Measurements from ENCODE around the gene LAMA2.
A peak's percentile ranks its signal among the peaks of the same experiment; 100 is the strongest.

The LAMA2 gene

DNA sequence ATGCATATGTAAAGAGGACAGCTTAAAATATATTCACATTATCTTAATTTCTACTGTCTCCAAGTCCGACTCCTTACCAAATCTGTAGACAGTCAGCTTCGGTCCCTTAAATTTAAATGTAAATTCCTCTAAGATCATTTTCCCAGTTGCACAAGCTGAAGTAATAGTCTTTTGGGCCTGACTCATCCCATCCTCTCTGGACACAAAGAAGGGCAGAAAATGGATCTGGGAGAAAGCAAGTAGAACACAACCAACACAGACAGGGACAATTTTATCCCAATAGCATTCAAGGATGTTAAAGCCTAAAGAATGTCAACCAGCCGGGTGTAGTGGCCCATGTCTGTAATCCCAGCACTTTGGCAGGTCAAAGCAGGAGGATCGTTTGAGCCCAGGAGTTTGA lies 598.8 kb downstream of the LAMA2 start:
- no peak overlapping the region for H3K4me3 ChIP-seq (ENCODE audit: insufficient read depth in 1 of 2, low read depth in 1 of 2, low read length in 2 of 2)
- H4K8ac ChIP-seq (ENCODE audit: low read length): no peak overlapping the region
- no peak overlapping the region for H2BK120ac ChIP-seq (ENCODE audit: low read depth, low read length)
- no peaks in the 10 kb centered on the region for H3K27me3 ChIP-seq (ENCODE audit: control insufficient read depth in 1 of 2, insufficient read depth in 1 of 2, low read length in 2 of 2)
- H3K4me2 ChIP-seq (ENCODE audit: low read length, poor library complexity, severe bottlenecking): no peak overlapping the region
- no peak overlapping the region for H3K27ac ChIP-seq (ENCODE audit: low read length, poor library complexity, severe bottlenecking)
- no peaks in the 10 kb centered on the region for H3K9me3 ChIP-seq (ENCODE audit: control insufficient read depth, low read length)
- H3K14ac ChIP-seq (ENCODE audit: low read length in 2 of 2): no peak overlapping the region
- H2BK5ac ChIP-seq (ENCODE audit: low read depth, low read length, poor library complexity, severe bottlenecking): no peak overlapping the region
- DNase-seq: no peak
- H2AFZ ChIP-seq (ENCODE audit: low read depth, low read length): no peak overlapping the region
- H4K91ac ChIP-seq (ENCODE audit: low read length): no peak overlapping the region
- peaks cover 2% of the 10 kb centered on the region for H3K79me1 ChIP-seq (replicated peaks; ENCODE audit: low read length, poor library complexity, severe bottlenecking)
- peaks cover 3 to 18% of the 10 kb centered on the region in 2 experiments for H3K36me3 ChIP-seq (ENCODE audit: control insufficient read depth in 1 of 2, insufficient read depth in 2 of 2, low read depth in 1 of 2, low read length in 2 of 2)
- H2BK12ac ChIP-seq (ENCODE audit: low read length in 2 of 2): no peak overlapping the region
- H3K18ac ChIP-seq (ENCODE audit: low read depth in 1 of 2, low read length in 2 of 2): no peak overlapping the region
- H3K9ac ChIP-seq (ENCODE audit: low read length): no peak overlapping the region
- 96% methylated on average over 4 of the region's 4 CpGs for WGBS
- no peak overlapping the region for H2AK5ac ChIP-seq (ENCODE audit: low read length, severe bottlenecking)
- H2BK15ac ChIP-seq (ENCODE audit: low read depth, poor library complexity, severe bottlenecking): no peak overlapping the region
- H3K23ac ChIP-seq (ENCODE audit: low read length in 2 of 2): no peak overlapping the region
- H3K4me1 ChIP-seq (ENCODE audit: control insufficient read depth, insufficient read depth, low read depth, low read length): no peaks in the 10 kb centered on the region
- no peak overlapping the region for H3K4ac ChIP-seq (ENCODE audit: low read depth in 1 of 2, low read length in 2 of 2)

DNA sequence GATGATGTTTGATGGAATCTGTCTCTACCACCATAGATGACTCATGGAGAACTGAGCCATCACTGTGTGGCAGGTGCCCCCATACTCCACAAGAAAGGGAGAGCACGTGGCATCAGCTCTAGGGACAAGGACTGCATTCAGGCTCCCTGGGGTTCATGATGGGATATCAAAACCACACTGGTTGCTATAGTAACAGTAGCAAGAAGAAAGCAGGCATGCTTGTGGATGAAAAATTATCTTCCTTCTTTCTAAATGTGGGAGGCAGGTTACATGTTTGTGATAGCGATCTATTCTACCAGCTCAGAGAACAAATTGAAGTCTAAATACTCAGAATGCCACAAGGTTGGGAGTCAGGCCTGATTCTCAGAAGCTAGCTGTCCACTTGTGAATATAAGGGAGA lies 602.8 kb downstream of the LAMA2 start:
- H2BK5ac ChIP-seq (ENCODE audit: low read depth, low read length, poor library complexity, severe bottlenecking): no peak overlapping the region
- peaks cover 4% of the 10 kb centered on the region for H3K79me1 ChIP-seq (replicated peaks; ENCODE audit: low read length, poor library complexity, severe bottlenecking)
- H3K23ac ChIP-seq (ENCODE audit: low read length in 2 of 2): no peak overlapping the region
- DNase-seq: no peak
- H3K9ac ChIP-seq (ENCODE audit: low read length): no peak overlapping the region
- H3K14ac ChIP-seq (ENCODE audit: low read length in 2 of 2): no peak overlapping the region
- no peaks in the 10 kb centered on the region for H3K27me3 ChIP-seq (ENCODE audit: control insufficient read depth in 1 of 2, insufficient read depth in 1 of 2, low read length in 2 of 2)
- no peak overlapping the region for H3K18ac ChIP-seq (ENCODE audit: low read depth in 1 of 2, low read length in 2 of 2)
- no peak overlapping the region for H3K4ac ChIP-seq (ENCODE audit: low read depth in 1 of 2, low read length in 2 of 2)
- H4K8ac ChIP-seq (ENCODE audit: low read length): no peak overlapping the region
- no peak overlapping the region for H2AK5ac ChIP-seq (ENCODE audit: low read length, severe bottlenecking)
- peaks cover 0 to 14% of the 10 kb centered on the region in 2 experiments for H3K36me3 ChIP-seq (ENCODE audit: control insufficient read depth in 1 of 2, insufficient read depth in 2 of 2, low read depth in 1 of 2, low read length in 2 of 2)
- no peak overlapping the region for H2AFZ ChIP-seq (ENCODE audit: low read depth, low read length)
- no peak overlapping the region for H3K4me3 ChIP-seq (ENCODE audit: insufficient read depth in 1 of 2, low read depth in 1 of 2, low read length in 2 of 2)
- no peak overlapping the region for H3K27ac ChIP-seq (ENCODE audit: low read length, poor library complexity, severe bottlenecking)
- H4K91ac ChIP-seq (ENCODE audit: low read length): no peak overlapping the region
- no peak overlapping the region for H3K4me2 ChIP-seq (ENCODE audit: low read length, poor library complexity, severe bottlenecking)
- 76% methylated on average over 1 of the region's 2 CpGs for WGBS
- no peak overlapping the region for H2BK15ac ChIP-seq (ENCODE audit: low read depth, poor library complexity, severe bottlenecking)
- peak overlapping the region in 1 of 2 experiments; percentile 54 for H2BK12ac ChIP-seq (ENCODE audit: low read length in 2 of 2)
- H3K4me1 ChIP-seq (ENCODE audit: control insufficient read depth, insufficient read depth, low read depth, low read length): peaks cover 1% of the 10 kb centered on the region
- H3K9me3 ChIP-seq (ENCODE audit: control insufficient read depth, low read length): no peaks in the 10 kb centered on the region
- no peak overlapping the region for H2BK120ac ChIP-seq (ENCODE audit: low read depth, low read length)

DNA sequence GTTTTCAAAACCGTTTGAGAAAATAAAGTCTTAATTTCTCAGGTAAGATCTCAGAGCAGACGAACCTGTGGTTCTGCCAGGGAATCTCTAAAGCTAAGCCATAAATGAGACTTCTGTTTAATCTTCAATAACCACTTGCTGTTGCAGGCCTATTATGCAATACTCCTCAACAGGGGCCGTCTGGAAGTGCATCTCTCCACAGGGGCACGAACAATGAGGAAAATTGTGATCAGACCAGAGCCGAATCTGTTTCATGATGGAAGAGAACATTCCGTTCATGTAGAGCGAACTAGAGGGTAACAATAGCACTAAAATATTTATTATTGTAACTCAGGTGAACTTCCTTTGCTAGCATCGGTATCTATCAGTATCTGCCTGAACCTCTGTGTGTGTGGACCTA lies 603.4 kb downstream of the LAMA2 start:
- no peak overlapping the region for H2AK5ac ChIP-seq (ENCODE audit: low read length, severe bottlenecking)
- no peak overlapping the region for H3K14ac ChIP-seq (ENCODE audit: low read length in 2 of 2)
- H2BK15ac ChIP-seq (ENCODE audit: low read depth, poor library complexity, severe bottlenecking): no peak overlapping the region
- peaks cover 4% of the 10 kb centered on the region for H3K79me1 ChIP-seq (replicated peaks; ENCODE audit: low read length, poor library complexity, severe bottlenecking)
- no peak overlapping the region for H3K4ac ChIP-seq (ENCODE audit: low read depth in 1 of 2, low read length in 2 of 2)
- H3K9ac ChIP-seq (ENCODE audit: low read length): no peak overlapping the region
- H3K9me3 ChIP-seq (ENCODE audit: control insufficient read depth, low read length): no peaks in the 10 kb centered on the region
- no peak overlapping the region for H2BK5ac ChIP-seq (ENCODE audit: low read depth, low read length, poor library complexity, severe bottlenecking)
- no peak overlapping the region for H3K23ac ChIP-seq (ENCODE audit: low read length in 2 of 2)
- peaks cover 0 to 10% of the 10 kb centered on the region in 2 experiments for H3K36me3 ChIP-seq (ENCODE audit: control insufficient read depth in 1 of 2, insufficient read depth in 2 of 2, low read depth in 1 of 2, low read length in 2 of 2)
- WGBS: 80% methylated on average over 8 of the region's 8 CpGs
- no peaks in the 10 kb centered on the region for H3K27me3 ChIP-seq (ENCODE audit: control insufficient read depth in 1 of 2, insufficient read depth in 1 of 2, low read length in 2 of 2)
- no peak overlapping the region for H3K4me2 ChIP-seq (ENCODE audit: low read length, poor library complexity, severe bottlenecking)
- no peak overlapping the region for H2BK120ac ChIP-seq (ENCODE audit: low read depth, low read length)
- H3K18ac ChIP-seq (ENCODE audit: low read depth in 1 of 2, low read length in 2 of 2): no peak overlapping the region
- no peak overlapping the region for H3K27ac ChIP-seq (ENCODE audit: low read length, poor library complexity, severe bottlenecking)
- no peak for DNase-seq
- H2AFZ ChIP-seq (ENCODE audit: low read depth, low read length): no peak overlapping the region
- H3K4me3 ChIP-seq (ENCODE audit: insufficient read depth in 1 of 2, low read depth in 1 of 2, low read length in 2 of 2): no peak overlapping the region
- H3K4me1 ChIP-seq (ENCODE audit: control insufficient read depth, insufficient read depth, low read depth, low read length): peaks cover 1% of the 10 kb centered on the region
- no peak overlapping the region for H4K91ac ChIP-seq (ENCODE audit: low read length)
- H4K8ac ChIP-seq (ENCODE audit: low read length): no peak overlapping the region
- H2BK12ac ChIP-seq (ENCODE audit: low read length in 2 of 2): no peak overlapping the region

DNA sequence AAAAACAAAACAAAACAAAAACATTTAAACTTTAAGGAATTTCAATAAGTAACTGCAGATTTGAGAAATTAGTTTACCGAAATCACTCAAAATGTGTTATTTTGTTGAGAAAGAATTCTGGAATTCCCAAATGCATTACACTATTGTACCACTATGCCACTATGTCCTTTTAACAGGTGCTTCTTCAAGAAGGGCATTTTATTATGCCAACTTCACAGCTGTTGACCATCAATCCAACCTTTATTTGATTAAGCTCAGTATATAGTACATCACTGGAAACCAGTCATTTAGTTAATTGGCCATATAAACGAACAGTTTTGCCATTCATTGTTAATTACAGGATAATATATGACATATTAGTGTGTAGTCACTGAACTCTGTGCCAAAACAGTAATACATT lies 605.4 kb downstream of the LAMA2 start:
- Histone ChIP-seq H2AK5ac (ENCODE audit: low read length, severe bottlenecking) (no peak overlapping the region), H2AFZ (ENCODE audit: low read depth, low read length) (no peak overlapping the region), H3K14ac (ENCODE audit: low read length in 2 of 2) (no peak overlapping the region), H2BK15ac (ENCODE audit: low read depth, poor library complexity, severe bottlenecking) (no peak overlapping the region), H3K23ac (ENCODE audit: low read length in 2 of 2) (no peak overlapping the region), H3K36me3 (ENCODE audit: control insufficient read depth in 1 of 2, insufficient read depth in 2 of 2, low read depth in 1 of 2, low read length in 2 of 2) (peaks cover 0 to 9% of the 10 kb centered on the region in 2 experiments), H2BK5ac (ENCODE audit: low read depth, low read length, poor library complexity, severe bottlenecking) (no peak overlapping the region), H3K4me3 (ENCODE audit: insufficient read depth in 1 of 2, low read depth in 1 of 2, low read length in 2 of 2) (no peak overlapping the region), H4K91ac (ENCODE audit: low read length) (no peak overlapping the region), H2BK120ac (ENCODE audit: low read depth, low read length) (no peak overlapping the region), H2BK12ac (ENCODE audit: low read length in 2 of 2) (no peak overlapping the region), H3K27ac (ENCODE audit: low read length, poor library complexity, severe bottlenecking) (no peak overlapping the region), H3K9me3 (ENCODE audit: control insufficient read depth, low read length) (no peaks in the 10 kb centered on the region), H3K27me3 (ENCODE audit: control insufficient read depth in 1 of 2, insufficient read depth in 1 of 2, low read length in 2 of 2) (no peaks in the 10 kb centered on the region), H3K9ac (ENCODE audit: low read length) (no peak overlapping the region), H4K8ac (ENCODE audit: low read length) (no peak overlapping the region), H3K4me1 (ENCODE audit: control insufficient read depth, insufficient read depth, low read depth, low read length) (peaks cover 4% of the 10 kb centered on the region), H3K79me1 (replicated peaks; ENCODE audit: low read length, poor library complexity, severe bottlenecking) (peaks cover 4% of the 10 kb centered on the region), H3K4ac (ENCODE audit: low read depth in 1 of 2, low read length in 2 of 2) (no peak overlapping the region), H3K18ac (ENCODE audit: low read depth in 1 of 2, low read length in 2 of 2) (no peak overlapping the region), H3K4me2 (ENCODE audit: low read length, poor library complexity, severe bottlenecking) (no peak overlapping the region)
- no CpG with 5 or more reads among the region's 2 CpGs for WGBS
- no peak for DNase-seq

All from mesenchymal stem cell (in vitro differentiated cells and primary cell).